Measurements from ENCODE around the gene PRDM12.

GRCh38 chr9:130642926-130643325, 21.5 kb upstream of the PRDM12 start:
- no peak for TF ChIP-seq CTCF (IDR thresholded peaks at IDR 0.05 in 4 of 5, conservative IDR thresholded peaks at IDR 0.05 in 1 of 5)
- no peak for TF ChIP-seq POLR2A (IDR thresholded peaks at IDR 0.05)
